ENCODE data around the gene TENT4B.

Gene TENT4B

GRCh38 chr16:50244504-50245416, 91.7 kb downstream of the TENT4B start:
- no peak for TF ChIP-seq CTCF (IDR thresholded peaks at IDR 0.05; ENCODE audit: low read length, missing control alignments)
- DNase-seq (ENCODE audit: low read depth): no peak
- H3K4me3 ChIP-seq (replicated peaks; ENCODE audit: low read depth, low read length): peak overlapping the region; percentile 55

GRCh38 chr16:50245417-50246298, 92.6 kb downstream of the TENT4B start:
- TF ChIP-seq CTCF (IDR thresholded peaks at IDR 0.05; ENCODE audit: low read length, missing control alignments): no peak
- peak overlapping the region; percentile 57 for H3K4me3 ChIP-seq (replicated peaks; ENCODE audit: low read depth, low read length)

GRCh38 chr16:50246299-50247122, 93.4 kb downstream of the TENT4B start:
- DNase-seq (ENCODE audit: low read depth): no peak
- H3K4me3 ChIP-seq (replicated peaks; ENCODE audit: low read depth, low read length): peak overlapping the region; percentile 57

More at GRCh38 chr16:50245417-50246298, 92.6 kb downstream of the TENT4B start:
- peak; percentile 42 for DNase-seq (ENCODE audit: low read depth)

GRCh38 chr16:50247123-50247905, 94.2 kb downstream of the TENT4B start:
- DNase-seq (ENCODE audit: low read depth): no peak
- TF ChIP-seq CTCF (IDR thresholded peaks at IDR 0.05; ENCODE audit: low read length, missing control alignments): no peak

More at GRCh38 chr16:50246299-50247122, 93.4 kb downstream of the TENT4B start:
- TF ChIP-seq CTCF (IDR thresholded peaks at IDR 0.05; ENCODE audit: low read length, missing control alignments): no peak

GRCh38 chr16:50247906-50248608, 95.0 kb downstream of the TENT4B start:
- TF ChIP-seq CTCF (IDR thresholded peaks at IDR 0.05; ENCODE audit: low read length, missing control alignments): no peak
- H3K4me3 ChIP-seq (replicated peaks; ENCODE audit: low read depth, low read length): no peak overlapping the region
- DNase-seq (ENCODE audit: low read depth): no peak

More at GRCh38 chr16:50247123-50247905, 94.2 kb downstream of the TENT4B start:
- no peak overlapping the region for H3K4me3 ChIP-seq (replicated peaks; ENCODE audit: low read depth, low read length)

All from fibroblast of pulmonary artery (primary cell).